Hindlimb muscle (tissue), 1 donor: ENCODE measurements around the gene FOXB1. TPM values are rescaled to one million over a fixed set of nuclear protein-coding genes. Genes with fewer than 3 reads are reported as not detected.

Source experiments
- DNase-seq: peaks from one replicate; pipeline ENCODE4 v3.0.0-alpha.2; 2013
- polyA plus RNA-seq: library from polyadenylated mRNA; unstranded; fragments of 120-200 nt; gene quantifications from one replicate; pipeline ENCODE4 v1.2.1, GENCODE V29; 2013; ENCODE audit not compliant: insufficient read length

The FOXB1 gene
- polyA plus RNA-seq: not detected

DNA sequence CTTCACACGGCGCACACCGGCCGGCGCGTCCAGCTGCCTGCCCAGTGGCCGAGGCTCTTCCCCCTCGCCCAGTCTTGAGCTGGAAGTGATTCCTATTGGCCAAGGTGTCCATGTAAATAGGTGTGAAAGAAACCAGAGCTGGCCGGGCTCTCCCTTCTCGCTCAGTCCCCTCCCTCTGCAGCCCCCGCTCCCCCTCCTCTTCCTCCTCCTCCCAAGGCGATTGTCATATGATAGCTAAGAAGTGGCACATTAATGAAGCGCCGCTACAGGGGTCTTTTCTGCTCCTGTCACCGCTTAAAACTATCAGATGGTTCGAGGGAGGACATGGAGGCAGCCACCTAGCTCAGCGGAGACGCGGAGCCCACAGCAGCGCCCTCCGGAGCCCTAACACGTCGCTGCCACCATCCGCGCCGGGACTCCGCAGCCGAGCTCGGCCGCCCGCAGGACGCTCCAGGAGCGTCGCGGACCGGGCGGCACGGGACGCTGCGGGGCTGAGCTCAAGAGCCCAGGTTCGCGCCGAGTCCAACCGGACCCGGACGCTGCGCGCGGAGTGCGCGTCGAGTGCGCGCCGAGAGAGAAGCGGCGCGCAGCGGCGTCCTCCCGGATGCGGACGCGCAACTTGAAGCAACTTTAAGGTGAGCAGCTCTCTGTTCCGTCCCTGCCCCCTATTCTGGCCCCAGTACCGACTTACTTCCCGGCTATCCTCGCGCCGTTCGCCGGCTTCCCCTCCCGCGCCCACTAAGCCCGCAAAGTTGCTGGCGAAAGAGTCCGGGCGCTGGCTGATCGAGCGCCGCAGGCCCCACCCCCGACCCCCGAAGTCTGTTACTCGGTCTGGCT, at the start of gene FOXB1:
FOXB1 (plus strand) TSS at position 303 of the 837 bp plus-strand sequence. CDS start 653 bp downstream, outside the sequence.
- DNase-seq: no peak

DNA sequence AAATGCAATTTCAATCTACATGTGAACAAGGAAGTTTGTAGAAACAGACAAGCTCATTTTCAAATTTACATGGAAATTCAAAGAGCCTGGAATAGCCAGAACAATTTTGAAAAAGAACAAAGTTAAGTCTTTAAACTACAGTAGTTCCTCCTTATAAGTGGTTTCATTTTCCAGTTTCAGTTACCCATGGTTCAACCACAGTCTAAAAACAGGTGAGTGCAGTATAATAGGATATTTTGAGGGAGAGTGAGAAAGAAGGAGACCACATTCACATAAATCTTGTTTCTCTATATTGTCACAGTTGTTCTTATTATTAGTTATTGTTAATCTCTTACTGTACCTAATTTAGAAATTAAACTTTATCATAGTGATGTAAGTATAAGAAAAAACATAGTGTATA, 45.8 kb upstream of the FOXB1 start:
- DNase-seq: no peak

DNA sequence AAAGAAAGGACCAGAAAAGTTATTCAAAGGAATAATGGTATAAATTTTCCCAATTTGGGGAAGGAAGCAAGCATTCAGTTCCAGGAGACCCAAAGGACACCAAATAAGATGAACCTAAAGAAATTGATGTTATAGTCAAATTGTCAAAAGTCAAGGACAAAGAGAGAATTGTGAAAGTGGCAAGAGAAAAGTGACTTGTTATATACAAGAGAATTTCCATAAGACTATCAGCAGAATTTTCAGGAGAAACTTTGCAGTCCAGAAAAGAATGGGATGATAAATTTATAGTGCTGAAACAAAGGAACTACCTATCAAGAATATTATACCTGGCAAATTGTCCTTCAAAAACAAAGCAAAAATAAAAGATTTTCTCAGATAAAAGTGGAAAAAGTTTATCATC, 43.8 kb upstream of the FOXB1 start:
- DNase-seq: no peak

DNA sequence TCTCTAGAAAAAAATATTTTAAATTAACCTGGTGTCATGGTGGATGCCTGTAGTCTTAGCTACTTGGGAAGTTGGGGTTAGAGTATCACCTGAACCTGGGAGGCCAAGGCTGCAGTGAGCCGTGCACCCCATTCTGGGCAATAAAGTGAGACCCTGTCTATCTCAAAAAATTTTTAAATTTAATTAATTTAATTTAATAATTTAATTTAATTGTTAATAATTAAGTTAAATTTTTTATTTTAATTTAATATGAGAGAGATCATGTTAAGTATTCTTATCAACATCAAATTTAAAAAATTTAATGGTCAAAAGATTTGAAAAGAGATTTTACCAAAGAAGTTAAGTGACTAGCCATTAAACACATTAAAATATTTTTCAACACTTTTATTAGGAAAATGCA, 40.8 kb upstream of the FOXB1 start:
- no peak for DNase-seq

DNA sequence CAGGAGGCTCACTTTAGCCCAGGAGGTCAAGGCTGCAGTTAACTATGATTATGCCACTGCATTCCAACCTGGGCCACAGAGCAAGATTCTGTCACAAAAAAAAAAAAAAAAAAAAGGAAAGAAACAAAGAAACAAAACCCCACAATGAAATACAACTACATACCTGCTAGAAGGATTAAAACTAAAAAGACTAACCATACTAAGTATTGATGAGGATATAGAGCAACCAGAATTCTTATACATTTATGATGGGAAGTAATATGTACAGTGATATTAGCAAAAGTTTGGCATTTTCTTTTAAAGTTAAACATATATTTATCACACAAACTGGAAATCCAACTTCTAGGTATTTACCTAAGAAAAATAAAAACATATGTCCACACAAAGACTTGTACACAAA, 40.2 kb upstream of the FOXB1 start:
- DNase-seq: no peak

DNA sequence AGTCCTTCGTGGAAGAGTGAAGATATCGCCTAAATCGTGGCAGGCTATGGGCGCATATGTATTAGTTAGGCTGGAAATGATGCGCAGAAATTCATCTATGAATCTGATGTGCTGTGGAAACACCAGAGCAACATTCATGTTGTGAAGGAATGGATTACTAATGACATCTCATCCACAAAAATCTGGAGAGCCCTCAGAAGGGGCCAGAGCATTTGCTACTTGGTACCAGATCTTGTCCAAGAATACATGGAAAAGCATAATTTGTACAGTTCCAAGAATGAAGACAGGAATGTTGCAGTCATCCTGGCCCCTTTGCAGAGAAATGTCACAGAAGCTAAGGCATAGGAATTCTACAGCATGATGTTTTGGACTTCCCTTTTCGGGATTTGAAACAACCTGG, 38.4 kb upstream of the FOXB1 start:
- no peak for DNase-seq

DNA sequence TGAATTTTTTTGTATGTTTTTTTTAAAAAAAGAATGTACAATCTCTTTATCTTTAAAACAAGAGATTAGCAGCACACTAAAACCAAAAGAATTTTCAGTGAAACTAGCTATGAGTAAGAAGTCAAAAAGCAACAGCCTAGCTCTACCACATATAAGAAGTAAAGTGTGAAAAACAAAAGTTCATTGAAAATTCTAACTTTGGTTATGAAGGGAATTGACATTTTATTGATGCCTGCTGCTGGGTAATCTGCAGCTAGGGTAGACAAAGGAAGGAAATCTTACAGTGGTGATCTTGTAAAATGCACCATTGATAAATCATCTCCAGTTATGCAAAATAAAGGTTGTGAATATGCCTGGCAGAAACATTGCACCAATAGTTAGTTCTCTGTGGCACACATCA, 37.8 kb upstream of the FOXB1 start:
- no peak for DNase-seq

DNA sequence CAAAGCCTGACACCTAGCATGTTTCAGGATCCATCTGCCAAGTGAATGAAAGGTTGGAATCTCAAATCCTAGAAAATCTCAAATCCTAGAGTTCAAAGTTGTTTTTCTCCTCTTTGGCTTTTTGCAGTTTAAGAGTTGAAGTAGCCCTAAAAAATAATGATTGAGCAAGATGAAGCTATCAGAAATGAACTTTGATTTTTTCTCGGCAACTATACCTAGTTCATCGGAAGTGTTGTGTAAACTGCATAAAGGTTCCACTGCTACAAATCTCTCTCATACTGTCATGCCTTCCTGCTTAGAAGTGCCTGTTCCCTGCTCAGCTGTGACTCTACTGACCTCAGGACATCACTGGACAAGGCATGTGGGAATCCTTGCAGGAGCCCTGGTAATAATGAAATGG, 35.8 kb upstream of the FOXB1 start:
- no peak for DNase-seq

DNA sequence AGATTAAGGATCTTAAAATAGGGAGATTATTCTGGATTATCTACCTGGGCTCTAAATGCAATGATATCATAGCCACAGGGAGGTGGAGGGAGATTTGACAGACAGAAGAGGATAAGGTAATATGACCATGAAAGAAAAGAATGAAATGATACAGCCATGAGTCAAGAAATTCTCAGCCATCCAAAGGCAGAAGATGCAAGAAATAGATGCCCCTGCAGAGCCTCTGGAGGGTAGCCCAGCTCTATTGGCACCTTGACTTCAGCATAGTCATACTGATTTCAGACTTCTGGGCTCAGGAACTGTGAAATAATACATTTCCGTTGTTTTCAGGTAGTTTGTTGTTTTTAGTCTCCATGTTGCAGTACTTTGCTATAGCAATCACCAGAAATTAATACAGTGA, 31.9 kb upstream of the FOXB1 start:
- DNase-seq: no peak

DNA sequence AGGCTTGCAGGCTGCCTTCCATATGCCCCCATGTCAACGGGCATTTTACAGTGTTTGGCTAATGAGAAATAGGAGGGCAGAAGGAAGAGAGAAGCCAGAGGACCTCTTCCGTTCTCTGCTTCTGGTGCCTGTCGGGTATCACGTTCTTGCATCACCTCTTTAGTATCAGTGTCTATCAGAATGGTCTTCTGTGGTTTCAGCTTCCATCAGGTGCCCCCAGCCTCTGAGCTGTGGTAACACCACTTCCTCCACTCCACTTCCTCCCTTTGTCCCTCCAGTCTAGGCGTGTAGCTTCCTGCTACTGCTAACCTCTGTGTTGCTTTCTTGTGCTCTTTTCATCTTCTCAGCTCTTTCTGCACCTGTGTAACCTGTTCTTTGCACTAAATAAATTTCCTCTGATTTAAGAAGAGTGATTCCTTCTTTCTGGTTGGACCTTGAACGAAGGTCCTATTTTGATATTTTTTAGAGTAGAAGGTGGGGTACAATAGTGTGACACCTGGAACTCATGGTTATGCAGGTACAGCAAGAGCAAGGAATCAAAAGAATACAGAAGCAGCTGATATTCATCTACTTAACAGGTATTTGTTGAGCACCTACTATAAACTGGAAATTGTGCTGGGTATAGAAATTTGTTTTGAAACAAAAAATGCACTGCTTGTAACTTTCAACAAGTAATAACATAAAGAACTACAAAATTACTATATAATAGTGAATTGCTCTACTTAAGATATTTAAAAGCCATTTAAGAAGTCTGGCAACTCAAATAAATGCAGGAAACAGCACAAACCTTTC, 27.4 kb upstream of the FOXB1 start:
- no peak for DNase-seq

DNA sequence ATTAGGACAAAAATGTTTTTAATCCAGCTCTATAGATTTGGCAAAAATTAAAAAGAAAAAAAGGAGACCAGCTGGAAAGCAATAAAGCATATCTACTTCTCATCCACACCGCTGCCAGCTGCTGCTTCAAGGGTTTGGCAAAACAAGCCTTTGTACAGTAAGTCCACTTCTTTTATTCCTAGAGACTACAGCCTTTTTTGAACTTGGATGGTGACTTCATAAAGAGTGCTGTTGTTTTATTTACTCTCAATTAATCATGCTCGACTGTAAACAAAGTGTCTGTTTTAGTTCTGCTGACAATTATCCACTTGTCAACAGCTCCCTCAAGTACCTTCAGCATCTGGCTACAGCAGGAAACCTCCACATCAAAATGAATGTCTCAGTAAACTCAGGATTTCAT, 12.3 kb upstream of the FOXB1 start:
- DNase-seq: no peak

DNA sequence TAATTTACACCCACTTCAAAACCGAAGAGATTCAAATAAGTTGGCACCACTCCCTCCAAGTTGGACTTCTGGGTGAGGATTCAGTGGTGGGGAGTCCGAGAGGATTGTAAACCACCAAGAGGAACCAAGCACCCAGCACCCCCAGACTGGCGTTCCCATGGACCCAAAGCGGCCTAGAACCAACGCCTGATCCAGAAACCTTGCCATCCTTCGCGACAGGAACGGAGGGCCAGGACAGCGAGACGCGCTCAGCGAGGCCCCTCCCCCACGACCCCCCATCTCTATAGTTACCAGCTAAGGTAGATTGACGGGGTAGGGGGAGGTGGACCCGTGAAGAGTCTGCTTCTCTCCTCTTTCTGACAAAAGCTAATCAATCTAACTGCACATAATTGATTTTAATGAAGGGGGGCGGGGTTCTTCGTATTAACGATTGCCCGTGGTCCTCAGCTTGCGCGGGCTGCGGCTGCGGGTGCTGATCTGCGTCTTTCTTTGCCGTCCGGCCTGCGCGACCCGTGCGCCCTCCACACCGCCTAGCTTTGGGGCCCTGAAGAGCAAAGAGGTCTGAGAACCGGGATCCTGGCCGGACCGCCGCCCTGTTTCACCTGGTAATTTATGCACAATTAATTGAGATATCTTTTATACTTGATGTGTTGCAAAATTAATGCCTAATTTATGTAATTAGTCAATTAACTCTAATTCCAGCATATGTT, 10.9 kb upstream of the FOXB1 start:
- DNase-seq: no peak

DNA sequence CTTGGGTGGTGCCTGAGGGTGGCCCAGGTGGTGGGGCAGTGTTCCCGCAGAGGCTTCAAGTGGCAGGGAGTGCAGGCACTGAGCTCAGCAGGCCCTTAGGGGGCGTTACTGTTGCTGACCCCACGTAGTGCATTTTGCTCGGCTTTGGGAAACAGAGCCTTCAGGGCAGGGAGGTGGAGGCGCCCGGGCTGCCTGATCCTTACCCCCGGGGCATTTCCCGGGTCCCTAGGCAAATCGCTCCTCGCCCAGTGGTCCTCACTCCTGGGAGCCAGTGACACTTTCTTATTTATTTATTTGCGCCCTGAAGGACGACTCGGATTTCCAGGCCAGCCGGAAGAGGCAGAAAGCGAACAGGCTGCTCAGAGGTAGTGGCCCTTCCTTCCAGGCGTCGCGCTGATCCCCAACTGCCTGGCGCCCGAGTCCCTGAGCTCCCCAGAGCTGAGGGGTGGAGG, 10.1 kb upstream of the FOXB1 start:
- DNase-seq: no peak

DNA sequence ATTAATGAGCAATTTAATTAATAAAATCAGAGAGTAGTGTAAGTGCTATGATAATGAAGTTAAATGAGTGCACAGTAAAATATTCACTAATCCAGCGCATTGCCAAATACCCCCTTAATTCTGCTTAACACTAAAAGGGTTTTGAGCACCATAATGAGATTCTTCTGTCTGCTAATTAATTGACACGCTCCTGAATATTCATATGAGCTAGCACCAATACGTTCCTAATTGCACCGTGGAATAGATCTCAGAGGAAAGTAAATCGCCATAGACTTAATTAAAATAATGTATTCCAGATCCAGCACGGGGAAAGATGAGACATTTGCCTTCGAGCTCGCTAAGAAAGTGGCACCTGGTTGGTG, 9.6 kb upstream of the FOXB1 start:
- DNase-seq: no peak

DNA sequence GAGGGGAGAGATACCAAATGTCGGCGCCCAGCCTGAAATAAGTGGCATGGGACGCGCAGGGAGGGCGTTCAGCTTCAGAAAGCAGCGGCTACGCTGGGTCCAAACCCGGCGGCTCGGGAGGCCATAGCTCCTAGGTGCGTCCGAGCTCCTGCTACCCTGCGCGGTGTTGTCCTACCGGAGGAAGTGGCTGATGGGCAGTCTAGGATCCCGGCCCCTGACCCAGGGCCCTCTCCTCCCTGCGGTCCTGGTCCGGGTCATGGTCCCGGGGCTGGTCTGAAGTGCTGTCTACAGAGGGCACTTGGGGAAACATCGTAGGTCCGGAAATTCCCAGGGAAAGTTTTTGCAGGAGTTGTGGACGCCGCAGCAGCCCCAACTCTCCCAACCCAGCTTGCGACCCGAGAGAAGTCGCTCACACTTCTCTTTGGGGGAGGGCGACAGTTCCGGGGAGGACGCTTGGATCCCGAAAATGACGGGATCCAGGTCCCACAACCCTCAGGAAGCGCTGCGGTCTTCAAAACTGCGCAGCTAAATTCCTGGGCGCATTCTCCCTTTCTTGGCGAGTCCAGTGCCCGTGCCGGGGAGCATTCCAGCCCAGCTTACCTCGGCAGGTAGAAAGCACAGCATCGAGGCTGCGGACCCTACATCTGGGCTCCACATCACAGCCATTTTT, 9.1 kb upstream of the FOXB1 start:
- DNase-seq: no peak

DNA sequence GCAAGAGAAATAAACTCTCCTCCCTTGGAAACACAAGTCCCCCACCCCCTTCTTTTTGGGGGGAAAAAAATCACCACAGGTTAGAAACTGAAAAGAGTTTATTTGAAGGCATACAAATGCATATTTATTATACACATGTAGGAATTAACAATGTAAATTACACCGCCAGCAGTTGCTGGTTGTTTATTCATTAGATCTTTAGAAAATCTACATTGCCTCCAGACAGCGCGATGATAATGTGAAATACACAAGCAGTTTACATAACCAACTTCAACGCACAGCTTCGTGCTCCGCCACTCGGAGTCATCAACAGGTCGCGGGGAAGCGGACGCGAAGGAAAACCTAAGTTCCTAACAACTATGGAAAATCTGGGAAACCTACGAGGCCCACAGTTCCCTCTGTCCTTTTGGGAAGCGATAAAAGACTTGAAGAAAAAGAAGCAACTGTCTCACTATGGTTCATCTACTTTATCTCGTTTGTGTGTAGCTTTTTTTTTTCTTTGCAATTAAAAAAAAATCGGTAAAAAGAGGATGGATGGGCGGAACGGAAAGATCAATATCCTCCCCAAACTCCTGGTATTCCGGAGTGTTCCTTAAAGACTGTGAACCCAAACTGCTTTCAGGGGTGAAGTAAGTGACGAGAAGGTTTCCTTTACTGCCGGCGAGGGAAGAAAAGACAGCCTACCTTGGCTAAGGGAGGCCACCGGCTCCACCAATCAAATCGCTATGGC, 8.4 kb upstream of the FOXB1 start:
- no peak for DNase-seq

DNA sequence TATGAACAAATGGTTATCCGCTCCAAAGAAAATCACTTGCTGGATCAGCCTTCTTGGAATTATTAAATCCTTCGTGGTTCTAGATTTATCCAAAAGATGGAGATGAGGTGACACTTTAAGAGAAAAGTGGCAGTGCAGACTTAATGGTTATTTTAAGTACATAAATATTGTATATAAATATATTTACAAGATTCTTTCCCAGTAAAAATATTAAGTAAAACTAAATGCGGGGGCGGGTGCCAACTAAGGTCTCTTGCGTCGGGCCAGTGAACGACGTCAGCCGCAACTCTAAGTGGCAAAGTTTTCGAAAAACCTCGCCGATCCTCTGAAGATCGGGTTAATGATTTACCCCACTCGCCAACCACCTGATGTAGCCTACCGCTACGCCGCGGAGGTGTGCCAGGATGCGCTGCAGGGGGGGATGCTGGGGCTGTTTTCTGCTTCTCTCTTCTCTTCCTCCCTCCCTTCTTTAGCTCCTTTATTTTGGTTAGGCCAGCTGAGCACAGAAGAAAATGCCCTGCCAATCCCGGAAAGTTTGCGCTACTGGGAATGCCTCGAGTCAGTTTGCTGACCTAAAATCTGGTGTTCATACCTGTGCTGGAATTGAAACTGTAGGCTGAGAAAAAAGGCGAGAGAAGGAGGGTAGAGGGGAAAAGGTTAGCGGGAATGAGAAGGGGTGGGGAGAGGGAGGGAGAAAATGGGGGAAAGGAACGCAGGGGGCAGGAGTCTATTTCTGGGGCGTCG, 7.6 kb upstream of the FOXB1 start:
- no peak for DNase-seq

DNA sequence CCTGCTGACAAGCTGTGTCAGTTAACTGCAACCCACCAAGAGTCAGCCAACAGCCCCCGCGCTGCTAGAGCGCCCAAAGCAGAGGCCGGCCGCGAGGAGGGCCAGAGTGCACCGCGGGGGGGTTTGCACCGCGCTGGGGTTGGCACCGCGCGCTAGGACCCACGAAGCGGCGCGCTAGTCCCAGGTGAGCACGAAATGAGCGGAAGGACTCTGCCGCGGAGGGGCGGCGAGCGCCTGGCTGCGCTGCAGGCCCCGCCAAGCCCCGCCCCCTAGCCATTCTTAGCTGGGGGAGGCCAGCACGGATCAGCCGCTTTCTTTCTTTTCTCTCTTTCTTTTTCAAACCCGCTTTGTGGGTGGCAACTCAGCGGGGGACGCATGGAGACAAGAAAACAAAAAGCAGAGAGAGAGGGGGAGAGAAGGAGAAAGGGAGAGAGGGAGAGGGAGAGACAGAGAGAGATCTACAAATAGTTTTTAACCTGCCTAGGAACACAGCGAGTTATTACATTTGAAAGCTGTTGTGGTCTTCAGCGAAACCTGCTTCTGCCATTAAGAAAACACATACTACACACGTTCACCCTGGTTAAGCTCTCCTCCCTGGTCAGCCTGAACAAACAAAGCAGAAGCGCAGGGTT, 6.9 kb upstream of the FOXB1 start:
- DNase-seq: no peak

DNA sequence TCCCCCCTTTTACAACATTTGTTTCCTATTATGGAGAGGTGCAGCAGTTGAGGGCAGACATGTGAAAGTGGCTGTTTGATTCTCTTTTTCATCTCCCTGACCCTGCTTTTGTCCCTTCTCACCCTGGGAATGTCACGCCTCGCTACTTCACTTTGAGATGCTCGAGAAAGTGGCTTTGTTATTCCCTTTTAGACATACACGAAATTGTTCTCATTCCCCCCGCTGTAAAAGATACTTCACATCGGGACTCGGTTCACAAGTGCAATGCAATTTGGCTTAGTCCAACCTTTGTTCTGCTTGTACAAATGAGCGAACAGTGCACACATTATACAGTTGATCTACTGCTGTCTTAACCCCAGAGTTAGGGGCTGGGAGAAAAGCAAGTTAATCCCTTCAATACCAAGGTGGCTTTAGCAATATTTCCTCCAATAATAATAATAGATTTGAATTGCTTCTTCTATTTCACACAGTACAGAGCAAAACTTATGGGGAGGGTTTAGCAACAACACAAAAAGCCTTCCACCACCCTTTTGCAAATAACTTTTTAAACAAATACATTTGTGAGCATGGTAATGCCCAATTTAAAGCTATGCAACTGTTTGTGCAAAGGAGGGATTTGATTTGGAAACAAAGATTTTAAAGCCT, 5.7 kb upstream of the FOXB1 start:
- DNase-seq: no peak

DNA sequence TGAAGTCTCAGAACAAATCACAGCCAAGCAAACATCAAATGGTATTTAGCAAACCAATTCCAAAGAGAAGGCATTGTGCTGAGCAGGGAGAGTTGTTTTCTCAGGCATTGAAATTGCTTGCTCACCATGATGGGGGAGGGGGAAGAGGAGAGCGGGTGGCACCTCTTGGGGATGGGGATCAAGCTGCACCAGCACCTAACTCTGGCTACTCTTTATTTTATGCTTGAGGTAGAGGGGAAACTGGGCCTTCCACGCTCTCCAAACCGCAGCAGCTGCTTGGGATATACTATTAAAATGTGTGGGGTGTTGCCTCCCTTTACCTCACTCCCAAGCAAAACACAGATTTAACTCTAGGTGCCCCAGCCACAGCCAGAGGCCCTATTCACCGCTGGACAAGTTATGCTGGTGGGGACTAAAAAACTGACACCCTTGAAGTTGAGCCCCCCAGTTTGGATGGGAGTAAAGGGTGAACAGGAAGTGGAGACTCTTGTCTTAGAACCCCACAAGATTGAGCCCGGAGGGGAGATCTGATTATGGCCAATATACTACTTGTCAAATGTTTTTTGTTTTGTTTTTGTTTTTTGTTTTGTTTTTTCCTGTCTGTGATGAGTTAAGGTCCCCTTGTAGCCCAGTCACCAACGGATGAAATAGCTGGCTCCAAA, 5.0 kb upstream of the FOXB1 start:
- no peak for DNase-seq
